Smooth muscle cell (in vitro differentiated cells): ENCODE data around the gene PYGO2. TPM values are rescaled to one million over a fixed set of nuclear protein-coding genes. Genes with fewer than 3 reads are reported as not detected.
A peak's percentile ranks its signal among the peaks of the same experiment; 100 is the strongest.
"Not testable (repeated sequence)": the region's sequence is repeated elsewhere in the genome, so short reads cannot be mapped to it uniquely, and the experiment has no call there.

ENCODE experiments used
- DNase-seq: peaks from one replicate; lab custom pipeline; 2025; ENCODE audit not compliant: unreplicated experiment; lab: John Stamatoyannopoulos, UW
- H2AFZ ChIP-seq: fragments of 200-600 bp; sonication (generic); 2 replicates; pipeline ENCODE4 v1.6.0; 2016; ENCODE audit warnings: antibody characterized with exemption, low read depth, mild to moderate bottlenecking
- H3F3A ChIP-seq: fragments of 200-600 bp; sonication (generic); 2 replicates; pipeline ENCODE4 v1.6.0; 2017; ENCODE audit warnings: antibody characterized with exemption, low read depth
- H3K27ac ChIP-seq: fragments of 200-600 bp; sonication (generic); 2 replicates; pipeline ENCODE4 v1.5.1; 2016; ENCODE audit warnings: low read depth, mild to moderate bottlenecking
- H3K27me3 ChIP-seq: fragments of 200-600 bp; sonication (generic); 2 replicates; pipeline ENCODE4 v1.6.1; 2016; ENCODE audit warnings: low read depth, mild to moderate bottlenecking
- H3K36me3 ChIP-seq: fragments of 200-600 bp; sonication (generic); 2 replicates; pipeline ENCODE4 v1.5.1; 2016; ENCODE audit warnings: low read depth
- H3K4me1 ChIP-seq: fragments of 200-600 bp; sonication (generic); 2 replicates; pipeline ENCODE4 v1.5.1; 2016; ENCODE audit warnings: low read depth
- H3K4me2 ChIP-seq: fragments of 200-600 bp; sonication (generic); 2 replicates; pipeline ENCODE4 v1.6.0; 2016; ENCODE audit warnings: mild to moderate bottlenecking
- H3K4me3 ChIP-seq: fragments of 200-600 bp; sonication (generic); 2 replicates; pipeline ENCODE4 v1.5.1; 2016; ENCODE audit warnings: mild to moderate bottlenecking
- H3K79me2 ChIP-seq: fragments of 200-600 bp; sonication (generic); 2 replicates; pipeline ENCODE4 v1.6.0; 2016; ENCODE audit warnings: low read depth, mild to moderate bottlenecking
- H3K9ac ChIP-seq: fragments of 200-600 bp; sonication (generic); 2 replicates; pipeline ENCODE4 v1.6.0; 2016; ENCODE audit warnings: low read depth
- H3K9me3 ChIP-seq: fragments of 200-600 bp; sonication (generic); replicated peaks from 2 replicates; pipeline ENCODE4 v1.5.1; 2016; ENCODE audit warnings: low read depth
- H4K20me1 ChIP-seq: fragments of 200-600 bp; sonication (generic); 2 replicates; pipeline ENCODE4 v1.6.0; 2016; ENCODE audit warnings: low read depth
- WGBS: methylation state at CpG from one replicate; pipeline ENCODE4 v1.1.7; 2016; ENCODE audit warnings: low lambda C conversion rate; 5-methylcytosine and 5-hydroxymethylcytosine counted together
- polyA plus RNA-seq: library from polyadenylated mRNA; unstranded; fragments of >200 nt; fragmentation: Nextera tagmentation; extraction: Ambion mirVana; gene quantifications from 2 replicates; pipeline ENCODE4 v1.2.1, GENCODE V29; 2016
- total RNA-seq: library from RNA; depleted of rRNA; stranded (reverse); fragments of >200 nt; gene quantifications from 2 replicates; pipeline ENCODE4 v1.2.3, GENCODE V29; 2014
- TF ChIP-seq, protein P1 (sequence below): fragments of 200-600 bp; sonication (generic); IDR thresholded peaks from 2 replicates; pipeline ENCODE4 v1.5.1; 2017; ENCODE audit warnings: borderline replicate concordance, mild to moderate bottlenecking, antibody characterized with exemption; ENCODE audit not compliant: insufficient read depth, poor library complexity, severe bottlenecking

Gene PYGO2
- total and polyA plus RNA-seq, 2 experiments from 2014 or later = 18.4 to 27.9 TPM

GRCh38 chr1:154995301-154995983, 33.9 kb upstream of the PYGO2 start:
- not testable (repeated sequence) for H3K79me2 ChIP-seq, H3K4me2 ChIP-seq, H3K4me1 ChIP-seq, H2AFZ ChIP-seq, H3K27me3 ChIP-seq, H3F3A ChIP-seq, H3K9me3 ChIP-seq, H3K4me3 ChIP-seq, H3K36me3 ChIP-seq, H4K20me1 ChIP-seq, H3K27ac ChIP-seq, H3K9ac ChIP-seq, DNase-seq
- WGBS = 61% methylated on average over 10 of the region's 13 CpGs
- TF ChIP-seq, protein P1, sequence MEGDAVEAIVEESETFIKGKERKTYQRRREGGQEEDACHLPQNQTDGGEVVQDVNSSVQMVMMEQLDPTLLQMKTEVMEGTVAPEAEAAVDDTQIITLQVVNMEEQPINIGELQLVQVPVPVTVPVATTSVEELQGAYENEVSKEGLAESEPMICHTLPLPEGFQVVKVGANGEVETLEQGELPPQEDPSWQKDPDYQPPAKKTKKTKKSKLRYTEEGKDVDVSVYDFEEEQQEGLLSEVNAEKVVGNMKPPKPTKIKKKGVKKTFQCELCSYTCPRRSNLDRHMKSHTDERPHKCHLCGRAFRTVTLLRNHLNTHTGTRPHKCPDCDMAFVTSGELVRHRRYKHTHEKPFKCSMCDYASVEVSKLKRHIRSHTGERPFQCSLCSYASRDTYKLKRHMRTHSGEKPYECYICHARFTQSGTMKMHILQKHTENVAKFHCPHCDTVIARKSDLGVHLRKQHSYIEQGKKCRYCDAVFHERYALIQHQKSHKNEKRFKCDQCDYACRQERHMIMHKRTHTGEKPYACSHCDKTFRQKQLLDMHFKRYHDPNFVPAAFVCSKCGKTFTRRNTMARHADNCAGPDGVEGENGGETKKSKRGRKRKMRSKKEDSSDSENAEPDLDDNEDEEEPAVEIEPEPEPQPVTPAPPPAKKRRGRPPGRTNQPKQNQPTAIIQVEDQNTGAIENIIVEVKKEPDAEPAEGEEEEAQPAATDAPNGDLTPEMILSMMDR = peak; percentile 39

- Histone ChIP-seq H3K27ac (no peak overlapping the region), H3K9me3 (no peaks in the 10 kb centered on the region), H3K4me1 (peaks cover under 1% of the 10 kb centered on the region), H3K9ac (no peak overlapping the region), H4K20me1 (no peaks in the 10 kb centered on the region), H2AFZ (no peak overlapping the region), H3K4me2 (no peak overlapping the region), H3K4me3 (no peak overlapping the region), H3K27me3 (no peaks in the 10 kb centered on the region), H3K36me3 (no peaks in the 10 kb centered on the region), H3F3A (no peaks in the 10 kb centered on the region), H3K79me2 (no peaks in the 10 kb centered on the region)
- TF ChIP-seq, protein P1 = no peak
- no peak for DNase-seq
- 86% methylated on average over 3 of the region's 3 CpGs for WGBS
Measured at GRCh38 chr1:154994591-154994990, 33.0 kb upstream of the PYGO2 start.

GRCh38 chr1:154994269-154994587, 32.6 kb upstream of the PYGO2 start:
- TF ChIP-seq, protein P1 = no peak
- Histone ChIP-seq H3K4me1 (no peaks in the 10 kb centered on the region), H3F3A (no peaks in the 10 kb centered on the region), H4K20me1 (no peaks in the 10 kb centered on the region), H3K27ac (no peak overlapping the region), H3K4me2 (no peak overlapping the region), H3K9me3 (no peaks in the 10 kb centered on the region), H3K9ac (no peak overlapping the region), H3K4me3 (no peak overlapping the region), H3K79me2 (peaks cover under 1% of the 10 kb centered on the region), H3K36me3 (no peaks in the 10 kb centered on the region), H2AFZ (no peak overlapping the region), H3K27me3 (no peaks in the 10 kb centered on the region)
- DNase-seq = no peak
- WGBS = 95% methylated on average over 1 of the region's 1 CpG
